HUES6 (cell line): Measurements from ENCODE around the gene MYT1.

Experiments used
- H3K27ac ChIP-seq: 2 replicates; pipeline ENCODE4 v1.7.0; 2013; ENCODE audit warnings: low read depth, mild to moderate bottlenecking, low read length, inconsistent platforms
- H3K27me3 ChIP-seq: 2 replicates; pipeline ENCODE4 v1.6.1; 2013; ENCODE audit warnings: low read length; ENCODE audit not compliant: control insufficient read depth, insufficient read depth
- H3K36me3 ChIP-seq: 2 replicates; pipeline ENCODE4 v1.6.1; 2013; ENCODE audit warnings: low read length; ENCODE audit not compliant: control insufficient read depth, insufficient read depth
- H3K4me1 ChIP-seq: 2 replicates; pipeline ENCODE4 v1.6.1; 2013; ENCODE audit warnings: low read length; ENCODE audit not compliant: control insufficient read depth, insufficient read depth
- H3K4me3 ChIP-seq: 2 replicates; pipeline ENCODE4 v1.5.1; 2013; ENCODE audit warnings: low read depth, low read length
- H3K9ac ChIP-seq: one replicate; pipeline ENCODE4 v1.6.1; 2013; ENCODE audit warnings: mild to moderate bottlenecking, low read length
- H3K9me3 ChIP-seq: 2 replicates; pipeline ENCODE4 v1.6.1; 2013; ENCODE audit warnings: low read depth, low read length; ENCODE audit not compliant: control insufficient read depth, insufficient read depth

Gene MYT1

GRCh38 chr20:64140061-64140931, 24.0 kb upstream of the MYT1 start:
- no peak overlapping the region for H3K27ac ChIP-seq
- no peak overlapping the region for H3K9ac ChIP-seq

GRCh38 chr20:64140956-64141355, 23.3 kb upstream of the MYT1 start:
- H3K4me1 ChIP-seq: peaks cover 10% of the 10 kb centered on the region
- H3K27ac ChIP-seq: no peak overlapping the region
- peaks cover 23% of the 10 kb centered on the region for H3K9me3 ChIP-seq
- H3K4me3 ChIP-seq: no peak overlapping the region
- no peak overlapping the region for H3K9ac ChIP-seq
- H3K27me3 ChIP-seq: no peaks in the 10 kb centered on the region
- H3K36me3 ChIP-seq: no peaks in the 10 kb centered on the region

More at GRCh38 chr20:64140061-64140931, 24.0 kb upstream of the MYT1 start:
- H3K4me1 ChIP-seq: peaks cover 10% of the 10 kb centered on the region
- no peaks in the 10 kb centered on the region for H3K36me3 ChIP-seq
- H3K4me3 ChIP-seq: no peak overlapping the region
- H3K27me3 ChIP-seq: no peaks in the 10 kb centered on the region
- H3K9me3 ChIP-seq: peaks cover 18% of the 10 kb centered on the region

- Histone ChIP-seq H3K9ac (no peak overlapping the region), H3K27ac (no peak overlapping the region), H3K27me3 (no peaks in the 10 kb centered on the region), H3K9me3 (peaks cover 23% of the 10 kb centered on the region), H3K4me1 (peaks cover 10% of the 10 kb centered on the region), H3K36me3 (no peaks in the 10 kb centered on the region), H3K4me3 (no peak overlapping the region)
Measured at GRCh38 chr20:64142590-64142989, 21.7 kb upstream of the MYT1 start.

GRCh38 chr20:64143018-64143801, 21.0 kb upstream of the MYT1 start:
- no peak overlapping the region for H3K4me3 ChIP-seq
- peaks cover 23% of the 10 kb centered on the region for H3K9me3 ChIP-seq
- peaks cover 10% of the 10 kb centered on the region for H3K4me1 ChIP-seq
- no peak overlapping the region for H3K9ac ChIP-seq
- H3K27me3 ChIP-seq: no peaks in the 10 kb centered on the region
- H3K36me3 ChIP-seq: no peaks in the 10 kb centered on the region
- no peak overlapping the region for H3K27ac ChIP-seq

- Histone ChIP-seq H3K36me3 (no peaks in the 10 kb centered on the region), H3K27me3 (no peaks in the 10 kb centered on the region), H3K9me3 (peaks cover 23% of the 10 kb centered on the region), H3K4me1 (peaks cover 10% of the 10 kb centered on the region), H3K4me3 (no peak overlapping the region), H3K27ac (no peak overlapping the region), H3K9ac (no peak overlapping the region)
Measured at GRCh38 chr20:64144144-64144912, 19.9 kb upstream of the MYT1 start.

- Histone ChIP-seq H3K4me3 (no peak overlapping the region), H3K27me3 (no peaks in the 10 kb centered on the region), H3K27ac (no peak overlapping the region)
Measured at GRCh38 chr20:64145458-64146300, 18.6 kb upstream of the MYT1 start.

GRCh38 chr20:64146301-64146935, 17.8 kb upstream of the MYT1 start:
- no peak overlapping the region for H3K9ac ChIP-seq
- no peaks in the 10 kb centered on the region for H3K36me3 ChIP-seq
- no peak overlapping the region for H3K27ac ChIP-seq
- peaks cover 10% of the 10 kb centered on the region; the same call in 1 of the 2 replicates for H3K4me1 ChIP-seq
- H3K4me3 ChIP-seq: no peak overlapping the region
- peaks cover 29% of the 10 kb centered on the region for H3K9me3 ChIP-seq
- H3K27me3 ChIP-seq: no peaks in the 10 kb centered on the region

More at GRCh38 chr20:64145458-64146300, 18.6 kb upstream of the MYT1 start:
- peaks cover 6% of the 10 kb centered on the region; the same call in 1 of the 2 replicates for H3K4me1 ChIP-seq
- no peak overlapping the region for H3K9ac ChIP-seq
- H3K9me3 ChIP-seq: peaks cover 29% of the 10 kb centered on the region
- H3K36me3 ChIP-seq: no peaks in the 10 kb centered on the region

GRCh38 chr20:64146936-64147477, 17.2 kb upstream of the MYT1 start:
- H3K27ac ChIP-seq: no peak overlapping the region
- no peaks in the 10 kb centered on the region for H3K27me3 ChIP-seq
- no peaks in the 10 kb centered on the region for H3K36me3 ChIP-seq
- peaks cover 15% of the 10 kb centered on the region for H3K4me1 ChIP-seq
- no peak overlapping the region for H3K9ac ChIP-seq
- no peak overlapping the region for H3K4me3 ChIP-seq
- peaks cover 29% of the 10 kb centered on the region for H3K9me3 ChIP-seq

GRCh38 chr20:64148581-64148980, 15.7 kb upstream of the MYT1 start:
- Histone ChIP-seq H3K27me3 (no peaks in the 10 kb centered on the region), H3K9ac (no peak overlapping the region), H3K4me3 (no peak overlapping the region), H3K27ac (no peak overlapping the region), H3K4me1 (peaks cover 12% of the 10 kb centered on the region), H3K9me3 (peaks cover 28% of the 10 kb centered on the region), H3K36me3 (no peaks in the 10 kb centered on the region)
